GM12875 (cell line): ENCODE data around the gene CCNC.

Experiments
- H3K4me3 ChIP-seq: one replicate; pipeline ENCODE4 v1.5.1; 2011; ENCODE audit warnings: low read depth, low read length, control low read depth
- CTCF ChIP-seq: IDR thresholded peaks from 2 replicates; pipeline ENCODE4 v1.5.1; 2011; ENCODE audit warnings: low read depth, mild to moderate bottlenecking, control low read depth, inconsistent platforms, low read length, moderate library complexity, borderline replicate concordance; ENCODE audit not compliant: insufficient read depth

The CCNC gene

GRCh38 chr6:99592900-99593299 lies 24.4 kb upstream of the CCNC start:
- TF ChIP-seq CTCF = no peak
- no peak overlapping the region for H3K4me3 ChIP-seq

- no peak overlapping the region for H3K4me3 ChIP-seq
These were observed 23.4 kb upstream of the CCNC start for GRCh38 chr6:99591673-99592364.

GRCh38 chr6:99590728-99591672 lies 22.5 kb upstream of the CCNC start:
- H3K4me3 ChIP-seq = no peak overlapping the region
- no peak for TF ChIP-seq CTCF

More at GRCh38 chr6:99591673-99592364, 23.4 kb upstream of the CCNC start:
- no peak for TF ChIP-seq CTCF

GRCh38 chr6:99589907-99590493 lies 21.5 kb upstream of the CCNC start:
- no peak for TF ChIP-seq CTCF
- H3K4me3 ChIP-seq = no peak overlapping the region

GRCh38 chr6:99589290-99589672 lies 20.8 kb upstream of the CCNC start:
- H3K4me3 ChIP-seq = peak overlapping the region; percentile 48
- no peak for TF ChIP-seq CTCF

GRCh38 chr6:99588618-99589289 lies 20.3 kb upstream of the CCNC start:
- peak overlapping the region; percentile 48 for H3K4me3 ChIP-seq
- peak; percentile 73 for TF ChIP-seq CTCF
